Measurements from ENCODE around the gene USP15. TPM values are rescaled to one million over a fixed set of nuclear protein-coding genes. Genes with fewer than 3 reads are reported as not detected.
"Not testable (repeated sequence)": the region's sequence is repeated elsewhere in the genome, so short reads cannot be mapped to it uniquely, and the experiment has no call there.

Gene USP15
- total RNA-seq, 1 donor from 2014 or later, result 98.7 TPM

DNA sequence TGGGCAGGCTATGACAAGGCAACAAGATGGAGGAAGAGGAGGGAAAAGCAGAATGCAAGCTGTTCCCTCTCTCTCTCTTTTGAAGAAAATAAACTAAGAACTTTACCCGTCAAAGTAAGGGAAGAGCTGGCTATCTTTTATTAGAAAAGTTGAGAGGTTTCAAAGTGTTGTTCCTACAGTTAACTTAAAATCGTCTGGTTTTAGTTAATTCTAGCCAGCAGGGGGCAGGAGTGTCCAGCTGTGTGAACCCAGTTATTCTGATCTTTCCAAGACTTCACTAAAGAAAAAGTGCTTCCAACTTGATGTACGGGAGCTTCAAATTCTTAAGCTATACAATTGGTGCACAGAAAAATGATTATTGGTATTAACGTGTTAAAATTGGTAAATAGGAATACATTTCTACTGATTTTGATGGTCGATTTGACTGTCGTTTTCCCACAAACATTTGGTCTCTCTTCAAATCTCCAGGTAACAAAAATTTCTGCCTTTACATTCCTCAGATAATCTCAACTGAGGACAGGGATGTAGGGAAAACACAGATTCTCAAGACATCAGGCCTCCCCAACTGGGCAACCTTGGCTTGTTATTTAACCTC is 178.0 kb downstream of the USP15 start:
- DNase-seq (ENCODE audit: low spot score), result peak; percentile 49

- DNase-seq (ENCODE audit: low spot score), result no peak
Observed at GRCh38 chr12:62446754-62447452, 186.7 kb downstream of the USP15 start.

- DNase-seq (ENCODE audit: low spot score), result no peak
Observed at GRCh38 chr12:62448436-62448835, 188.2 kb downstream of the USP15 start.

DNA sequence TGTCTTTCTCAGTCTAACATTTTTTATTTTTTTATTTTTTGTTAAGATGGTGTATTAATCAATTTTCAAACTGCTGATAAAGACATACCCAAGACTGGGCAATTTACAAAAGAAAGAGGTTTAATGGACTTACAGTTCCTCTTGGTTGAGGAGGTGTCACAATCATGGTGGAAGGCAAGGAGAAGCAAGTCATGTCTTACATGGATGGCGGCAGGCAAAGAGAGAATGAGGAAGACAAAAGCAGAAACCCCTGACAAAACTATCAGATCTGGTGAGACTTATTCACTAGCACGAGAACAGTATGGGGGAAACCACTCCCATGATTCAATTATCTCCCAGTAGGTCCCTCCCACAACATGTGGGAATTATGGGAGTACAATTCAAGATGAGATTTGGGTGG is 195.2 kb downstream of the USP15 start:
- not testable (repeated sequence) for DNase-seq (ENCODE audit: low spot score)

DNA sequence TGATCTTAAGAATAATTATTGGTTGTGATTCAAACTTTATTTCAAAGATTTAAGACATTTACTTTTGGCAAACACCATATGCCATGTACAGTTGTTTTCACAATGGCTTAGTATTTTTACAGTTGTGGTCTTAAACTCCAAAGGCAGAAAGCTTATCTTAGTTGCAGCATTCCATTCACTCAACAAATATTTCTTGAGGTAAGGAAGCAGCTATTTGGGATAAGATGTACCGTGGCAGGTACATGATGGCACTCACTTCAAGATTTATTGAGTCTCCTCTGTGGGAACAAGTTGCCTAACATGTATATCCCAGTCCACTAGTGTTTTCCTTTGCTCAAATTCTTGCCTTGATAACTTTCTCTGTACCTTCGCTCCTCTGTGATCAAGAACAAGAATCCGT is 198.4 kb downstream of the USP15 start:
- no peak for DNase-seq (ENCODE audit: low spot score)

- DNase-seq (ENCODE audit: low spot score), result no peak
Observed at GRCh38 chr12:62459976-62460375, 199.8 kb downstream of the USP15 start.

DNA sequence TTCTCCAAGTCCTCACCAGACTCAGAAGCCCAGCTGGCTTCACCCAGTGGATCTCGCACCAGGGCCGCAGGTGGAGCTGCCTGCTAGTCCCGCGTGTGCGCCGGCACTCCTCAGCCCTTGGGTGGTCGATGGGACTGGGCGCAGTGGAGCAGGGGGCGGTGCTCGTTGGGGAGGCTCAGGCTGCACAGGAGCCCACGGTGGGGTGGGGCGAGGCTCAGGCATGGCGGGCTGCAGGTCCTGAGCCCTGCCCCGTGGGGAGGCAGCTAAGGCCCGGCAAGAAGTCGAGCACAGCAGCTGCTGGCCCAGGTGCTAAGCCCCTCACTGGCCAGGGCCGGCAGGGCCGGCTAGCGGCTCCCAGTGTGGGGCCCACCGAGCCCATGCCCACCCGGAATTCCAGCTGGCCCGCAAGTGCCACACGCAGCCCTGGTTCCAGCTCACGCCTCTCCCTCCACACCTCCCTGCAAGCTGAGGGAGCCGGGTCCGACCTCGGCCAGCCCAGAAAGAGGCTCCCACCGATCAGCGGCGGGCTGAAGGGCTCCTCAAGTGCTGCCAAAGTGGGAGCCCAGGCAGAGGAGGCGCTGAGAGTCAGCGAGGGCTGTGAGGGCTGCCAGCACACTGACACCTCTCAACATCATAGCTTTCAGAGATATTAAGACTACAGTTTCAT is 201.1 kb downstream of the USP15 start:
- DNase-seq (ENCODE audit: low spot score), result not testable (repeated sequence)

GRCh38 chr12:62463252-62463651 is 203.0 kb downstream of the USP15 start:
- not testable (repeated sequence) for DNase-seq (ENCODE audit: low spot score)

Other genes with a start within 250 kb of the USP15 start
- 93.9 TPM for gene MON2, start 206.4 kb downstream of the USP15 start, total RNA-seq (ENCODE audit: insufficient read depth, low replicate concordance)

Measured in umbilical cord (tissue), 2 donors.